Suprapubic skin (tissue), 4 donors: ENCODE measurements around the gene OR10P1.

Experiments
- CTCF ChIP-seq, 2 donors: fragments of 200-600 bp in 1 of 2; fragments of 450-650 bp in 1 of 2; sonication (generic) in 1 of 2; IDR thresholded peaks; one replicate each; pipeline ENCODE4 v1.5.1; 2016 to 2019; ENCODE audit warnings: antibody characterized with exemption in 2 of 2, mild to moderate bottlenecking in 1 of 2, moderate library complexity in 1 of 2
- POLR2A ChIP-seq, 2 donors: fragments of 450-650 bp; IDR thresholded peaks; one replicate each; pipeline ENCODE4 v1.6.1; 2017; ENCODE audit warnings: antibody characterized with exemption in 2 of 2, mild to moderate bottlenecking in 2 of 2, moderate library complexity in 2 of 2
- POLR2AphosphoS5 ChIP-seq, 3 donors: sonication (generic); formaldehyde crosslinking; IDR thresholded peaks; one replicate each; pipeline ENCODE4 v1.6.1; 2017; ENCODE audit warnings: antibody characterized with exemption in 3 of 3

GRCh38 chr12:55658635-55659391 lies 22.1 kb downstream of the OR10P1 start:
- TF ChIP-seq POLR2AphosphoS5 (IDR thresholded peaks at IDR 0.05) = no peak
- no peak for TF ChIP-seq POLR2A (IDR thresholded peaks at IDR 0.05)
- TF ChIP-seq CTCF (IDR thresholded peaks at IDR 0.05) = no peak
